ENCODE results near the gene CCL19. TPM values are rescaled to one million over a fixed set of nuclear protein-coding genes. Genes with fewer than 3 reads are reported as not detected.
"Not testable (repeated sequence)": the region's sequence is repeated elsewhere in the genome, so short reads cannot be mapped to it uniquely, and the experiment has no call there.

Gene CCL19
- total RNA-seq = not detected in 3 replicates
- long read RNA-seq = 0 reads

- peak; percentile 87 for DNase-seq (ENCODE audit: low spot score)
- H3K27me3 Mint-ChIP-seq (ENCODE audit: low read depth) = no peaks in the 10 kb centered on the region
- no peak within 1 kb of the TSS for H3K4me3 Mint-ChIP-seq (ENCODE audit: unreplicated experiment)
- H3K4me1 Mint-ChIP-seq (ENCODE audit: low read depth) = no peaks in the 10 kb centered on the region
- no peaks in the 10 kb centered on the region for H3K9me3 Mint-ChIP-seq (ENCODE audit: low read depth)
- no peak for TF ChIP-seq CTCF (IDR thresholded peaks at IDR 0.05)
- no peak within 1 kb of the TSS for H3K27ac Mint-ChIP-seq (ENCODE audit: unreplicated experiment)
- H3K36me3 Mint-ChIP-seq (ENCODE audit: low read depth) = peaks cover 3% of the 10 kb centered on the region
Measured at GRCh38 chr9:34690983-34691935, at the start of gene CCL19. CCL19 (minus strand) TSS chr9:34691276; CDS start chr9:34691139, 137 bp downstream.

GRCh38 chr9:34740176-34740575, 49.1 kb upstream of the CCL19 start:
- DNase-seq (ENCODE audit: low spot score); H3K4me3 Mint-ChIP-seq (ENCODE audit: unreplicated experiment); H3K9me3 Mint-ChIP-seq (ENCODE audit: low read depth); H3K27ac Mint-ChIP-seq (ENCODE audit: unreplicated experiment); H3K36me3 Mint-ChIP-seq (ENCODE audit: low read depth); H3K4me1 Mint-ChIP-seq (ENCODE audit: low read depth): not testable (repeated sequence)
- H3K27me3 Mint-ChIP-seq (ENCODE audit: low read depth) = peaks cover 15% of the 10 kb centered on the region

- no peak for DNase-seq (ENCODE audit: low spot score)
- peaks cover 1% of the 10 kb centered on the region for H3K36me3 Mint-ChIP-seq (ENCODE audit: low read depth)
- H3K9me3 Mint-ChIP-seq (ENCODE audit: low read depth) = no peaks in the 10 kb centered on the region
- no peak overlapping the region for H3K4me3 Mint-ChIP-seq (ENCODE audit: unreplicated experiment)
- H3K4me1 Mint-ChIP-seq (ENCODE audit: low read depth) = peaks cover 5% of the 10 kb centered on the region
- no peak overlapping the region for H3K27ac Mint-ChIP-seq (ENCODE audit: unreplicated experiment)
- peaks cover 14% of the 10 kb centered on the region for H3K27me3 Mint-ChIP-seq (ENCODE audit: low read depth)
- no peak for TF ChIP-seq CTCF (IDR thresholded peaks at IDR 0.05)
Measured at GRCh38 chr9:34737677-34738260, 46.7 kb upstream of the CCL19 start.

GRCh38 chr9:34734720-34735119, 43.6 kb upstream of the CCL19 start:
- Mint-ChIP-seq H3K4me1 (ENCODE audit: low read depth) (no peaks in the 10 kb centered on the region), H3K27ac (ENCODE audit: unreplicated experiment) (no peak overlapping the region), H3K36me3 (ENCODE audit: low read depth) (peaks cover 1% of the 10 kb centered on the region), H3K9me3 (ENCODE audit: low read depth) (no peaks in the 10 kb centered on the region), H3K27me3 (ENCODE audit: low read depth) (peaks cover 18% of the 10 kb centered on the region), H3K4me3 (ENCODE audit: unreplicated experiment) (no peak overlapping the region)
- DNase-seq (ENCODE audit: low spot score) = no peak
- TF ChIP-seq CTCF (IDR thresholded peaks at IDR 0.05) = no peak

- H3K4me3 Mint-ChIP-seq (ENCODE audit: unreplicated experiment) = no peak overlapping the region
- peaks cover 1% of the 10 kb centered on the region for H3K36me3 Mint-ChIP-seq (ENCODE audit: low read depth)
- no peaks in the 10 kb centered on the region for H3K9me3 Mint-ChIP-seq (ENCODE audit: low read depth)
- TF ChIP-seq CTCF (IDR thresholded peaks at IDR 0.05) = no peak
- no peak for DNase-seq (ENCODE audit: low spot score)
- H3K27me3 Mint-ChIP-seq (ENCODE audit: low read depth) = peaks cover 18% of the 10 kb centered on the region
- H3K27ac Mint-ChIP-seq (ENCODE audit: unreplicated experiment) = no peak overlapping the region
- H3K4me1 Mint-ChIP-seq (ENCODE audit: low read depth) = no peaks in the 10 kb centered on the region
Measured at GRCh38 chr9:34732886-34733285, 41.8 kb upstream of the CCL19 start.

Data from chondrocyte (in vitro differentiated cells).